ENCODE data around the gene EDN3. TPM values are rescaled to one million over a fixed set of nuclear protein-coding genes. Genes with fewer than 3 reads are reported as not detected.
A peak's percentile ranks its signal among the peaks of the same experiment; 100 is the strongest.

The EDN3 gene
- total and polyA plus RNA-seq, 2 experiments from 2014 or later: not detected

DNA sequence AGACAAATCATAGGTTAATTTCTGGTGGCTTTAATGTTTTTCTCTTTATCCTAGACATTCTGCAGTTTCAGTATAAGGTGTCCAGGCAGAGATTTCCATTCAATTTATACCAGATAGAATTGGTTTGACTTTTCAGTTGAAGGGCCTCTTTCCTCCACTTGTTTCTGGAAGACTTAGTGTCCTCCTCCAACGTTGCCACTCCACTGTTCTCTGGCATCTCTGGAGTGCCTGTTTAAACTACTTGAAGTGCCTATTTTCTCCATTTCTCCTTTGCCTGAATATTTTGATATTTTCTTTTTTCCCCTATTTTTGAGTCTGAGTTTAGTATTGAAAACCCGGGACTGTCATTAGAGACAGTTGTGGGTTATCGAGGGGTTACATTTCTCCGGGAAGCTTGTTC is 27.7 kb downstream of the EDN3 start:
- no peak for DNase-seq (ENCODE audit: low read depth in 1 of 2, low spot score in 1 of 2)
- Histone ChIP-seq H3K27ac (no peak overlapping the region), H3K27me3 (peaks cover 94% of the 10 kb centered on the region), H3K4me1 (ENCODE audit: low read depth) (peaks cover 6% of the 10 kb centered on the region), H3K9me3 (ENCODE audit: low read depth) (no peaks in the 10 kb centered on the region), H3K36me3 (no peaks in the 10 kb centered on the region), H3K4me3 (no peak overlapping the region)
- TF ChIP-seq, protein P1, sequence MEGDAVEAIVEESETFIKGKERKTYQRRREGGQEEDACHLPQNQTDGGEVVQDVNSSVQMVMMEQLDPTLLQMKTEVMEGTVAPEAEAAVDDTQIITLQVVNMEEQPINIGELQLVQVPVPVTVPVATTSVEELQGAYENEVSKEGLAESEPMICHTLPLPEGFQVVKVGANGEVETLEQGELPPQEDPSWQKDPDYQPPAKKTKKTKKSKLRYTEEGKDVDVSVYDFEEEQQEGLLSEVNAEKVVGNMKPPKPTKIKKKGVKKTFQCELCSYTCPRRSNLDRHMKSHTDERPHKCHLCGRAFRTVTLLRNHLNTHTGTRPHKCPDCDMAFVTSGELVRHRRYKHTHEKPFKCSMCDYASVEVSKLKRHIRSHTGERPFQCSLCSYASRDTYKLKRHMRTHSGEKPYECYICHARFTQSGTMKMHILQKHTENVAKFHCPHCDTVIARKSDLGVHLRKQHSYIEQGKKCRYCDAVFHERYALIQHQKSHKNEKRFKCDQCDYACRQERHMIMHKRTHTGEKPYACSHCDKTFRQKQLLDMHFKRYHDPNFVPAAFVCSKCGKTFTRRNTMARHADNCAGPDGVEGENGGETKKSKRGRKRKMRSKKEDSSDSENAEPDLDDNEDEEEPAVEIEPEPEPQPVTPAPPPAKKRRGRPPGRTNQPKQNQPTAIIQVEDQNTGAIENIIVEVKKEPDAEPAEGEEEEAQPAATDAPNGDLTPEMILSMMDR (IDR thresholded peaks at IDR 0.05; ENCODE audit: low read depth, low read length): no peak

DNA sequence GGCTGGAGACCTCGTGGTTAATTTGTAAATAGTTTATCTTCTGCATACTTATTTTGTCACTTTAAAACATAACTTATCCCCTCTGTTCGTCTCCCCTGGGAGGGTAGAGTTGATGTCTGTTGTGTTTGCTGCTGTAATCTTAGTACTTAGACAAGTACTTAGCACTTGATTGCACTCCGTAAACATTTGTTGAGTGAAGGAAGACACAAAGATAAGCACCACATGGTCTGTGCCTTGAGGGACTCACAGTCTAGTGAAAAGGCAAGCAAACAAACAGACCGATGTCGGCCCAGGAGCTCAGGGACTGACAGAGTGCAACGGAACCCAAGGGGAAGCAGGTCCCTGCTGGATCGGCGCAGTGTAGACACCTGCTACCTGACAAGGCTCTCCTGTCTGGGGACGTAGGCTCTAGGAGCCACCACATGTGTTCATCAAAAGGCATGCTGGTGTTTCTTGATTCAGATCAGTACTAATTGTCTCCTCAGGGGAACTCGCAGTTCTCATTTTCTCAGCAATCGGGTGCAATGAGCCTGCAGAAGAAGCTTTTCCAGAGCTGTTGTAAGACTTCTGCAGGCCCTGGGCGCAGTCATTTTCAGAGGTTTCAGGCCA is 31.4 kb downstream of the EDN3 start:
- peaks cover 94% of the 10 kb centered on the region for H3K27me3 ChIP-seq
- DNase-seq (ENCODE audit: low read depth in 1 of 2, low spot score in 1 of 2): peak in 1 of 2 donors; percentile 21

DNA sequence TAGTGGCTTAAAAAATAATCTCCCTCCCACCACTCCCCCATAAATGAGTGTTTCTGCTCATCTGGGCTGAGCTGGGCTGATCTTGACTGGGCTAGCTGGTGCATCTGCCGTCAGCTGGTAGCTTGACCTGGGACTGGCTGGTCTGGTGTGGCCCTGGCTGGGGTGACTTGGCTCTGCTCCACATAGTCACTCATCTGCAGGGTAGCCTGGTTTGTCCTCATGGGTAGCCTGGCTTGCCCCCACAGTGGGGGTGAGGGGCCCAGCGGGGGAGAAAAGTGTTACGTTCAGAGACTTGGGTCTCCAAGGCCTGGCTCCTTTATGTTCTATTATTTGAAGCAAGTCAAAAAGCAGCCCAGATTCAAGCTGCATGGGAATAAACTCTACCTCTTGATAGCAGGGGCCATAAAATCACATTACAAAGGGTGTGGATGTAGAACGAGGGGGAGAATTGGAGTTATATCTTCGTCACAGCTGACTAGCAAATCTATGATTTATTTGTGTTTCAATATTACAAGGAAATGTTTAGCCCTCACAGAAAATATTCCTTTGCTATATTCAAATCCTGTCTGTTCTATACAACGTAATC is 32.9 kb downstream of the EDN3 start:
- H3K36me3 ChIP-seq: no peaks in the 10 kb centered on the region
- peaks cover 94% of the 10 kb centered on the region for H3K27me3 ChIP-seq
- peaks cover 6% of the 10 kb centered on the region for H3K4me1 ChIP-seq (ENCODE audit: low read depth)
- TF ChIP-seq, protein P1 (IDR thresholded peaks at IDR 0.05; ENCODE audit: low read depth, low read length): no peak
- no peak for DNase-seq (ENCODE audit: low read depth in 1 of 2, low spot score in 1 of 2)
- H3K4me3 ChIP-seq: no peak overlapping the region
- H3K9me3 ChIP-seq (ENCODE audit: low read depth): no peaks in the 10 kb centered on the region
- no peak overlapping the region for H3K27ac ChIP-seq

More for the DNA sequence above, 31.4 kb downstream of the EDN3 start:
- H3K4me3 ChIP-seq: no peak overlapping the region
- no peaks in the 10 kb centered on the region for H3K36me3 ChIP-seq
- no peak overlapping the region for H3K27ac ChIP-seq
- H3K9me3 ChIP-seq (ENCODE audit: low read depth): no peaks in the 10 kb centered on the region
- TF ChIP-seq, protein P1 (IDR thresholded peaks at IDR 0.05; ENCODE audit: low read depth, low read length): no peak
- peaks cover 6% of the 10 kb centered on the region for H3K4me1 ChIP-seq (ENCODE audit: low read depth)

DNA sequence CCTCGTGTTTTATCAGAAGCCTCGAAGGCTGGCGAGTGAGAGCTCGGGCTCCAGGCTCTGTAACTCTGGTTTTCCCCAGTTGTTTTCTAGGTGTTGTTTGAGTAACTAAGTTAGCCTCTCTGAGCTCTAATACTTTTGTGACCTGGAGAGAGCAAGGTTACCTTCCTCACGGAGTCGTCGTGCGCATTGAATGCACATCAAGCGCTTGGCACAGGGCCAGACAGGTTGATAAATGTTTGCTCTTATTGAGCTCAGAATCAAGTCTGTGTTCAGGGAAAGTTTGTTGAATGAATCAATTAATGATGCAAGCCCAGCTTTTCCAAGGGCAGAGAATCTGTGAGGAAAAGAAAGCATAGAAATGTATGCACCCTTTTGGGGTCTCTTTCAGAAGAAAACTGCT is 33.5 kb downstream of the EDN3 start:
- H3K27me3 ChIP-seq: peaks cover 88% of the 10 kb centered on the region
- peaks cover 6% of the 10 kb centered on the region for H3K4me1 ChIP-seq (ENCODE audit: low read depth)
- no peaks in the 10 kb centered on the region for H3K36me3 ChIP-seq
- TF ChIP-seq, protein P1 (IDR thresholded peaks at IDR 0.05; ENCODE audit: low read depth, low read length): no peak
- H3K27ac ChIP-seq: no peak overlapping the region
- no peaks in the 10 kb centered on the region for H3K9me3 ChIP-seq (ENCODE audit: low read depth)
- no peak overlapping the region for H3K4me3 ChIP-seq
- DNase-seq (ENCODE audit: low read depth in 1 of 2, low spot score in 1 of 2): no peak

DNA sequence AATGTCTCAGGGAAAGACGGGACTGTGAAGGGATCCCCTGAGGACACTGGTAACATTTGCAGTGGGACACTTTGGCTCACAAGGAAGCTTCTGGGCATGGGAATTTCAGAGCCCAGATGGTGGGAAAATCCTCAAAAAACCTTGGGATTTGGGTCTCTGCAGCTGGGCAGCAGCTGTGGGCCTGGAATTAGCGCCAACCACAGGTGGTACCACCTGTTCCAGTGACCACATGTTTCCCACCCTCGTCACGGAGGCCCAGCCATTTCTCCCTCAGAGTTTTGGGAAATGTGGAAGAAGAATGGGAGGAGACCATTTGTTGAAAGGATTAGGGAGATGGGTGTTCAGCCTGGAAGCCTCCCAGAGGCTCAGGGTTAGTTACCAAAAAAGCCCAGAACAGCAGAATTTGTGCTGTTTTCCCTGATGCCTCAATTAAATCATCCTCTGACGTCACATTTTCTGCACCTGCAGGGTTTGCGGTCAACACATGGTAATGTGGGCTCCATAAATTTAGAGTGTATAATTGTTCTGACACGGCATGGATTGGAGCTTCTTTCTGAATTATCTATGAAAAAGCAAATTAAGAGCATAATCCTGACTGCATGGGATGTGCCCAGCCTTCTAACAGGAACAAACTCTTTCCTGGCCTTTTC is 34.4 kb downstream of the EDN3 start:
- DNase-seq (ENCODE audit: low read depth in 1 of 2, low spot score in 1 of 2): no peak
- H3K36me3 ChIP-seq: no peaks in the 10 kb centered on the region
- no peak overlapping the region for H3K4me3 ChIP-seq
- no peaks in the 10 kb centered on the region for H3K9me3 ChIP-seq (ENCODE audit: low read depth)
- peaks cover 6% of the 10 kb centered on the region for H3K4me1 ChIP-seq (ENCODE audit: low read depth)
- H3K27ac ChIP-seq: no peak overlapping the region
- peaks cover 87% of the 10 kb centered on the region for H3K27me3 ChIP-seq
- TF ChIP-seq, protein P1 (IDR thresholded peaks at IDR 0.05; ENCODE audit: low read depth, low read length): no peak

Data from cardiac muscle cell (in vitro differentiated cells and primary cell).